Mammary epithelial cell (primary cell): ENCODE measurements around the gene DENND4B.
"Not testable (repeated sequence)": the region's sequence is repeated elsewhere in the genome, so short reads cannot be mapped to it uniquely, and the experiment has no call there.

Experiments
- CTCF ChIP-seq, 2 donors: IDR thresholded peaks in 1 of 2; conservative IDR thresholded peaks in 1 of 2; 2 replicates each; pipeline ENCODE4 v1.5.1; 2011 to 2012; ENCODE audit warnings: inconsistent platforms in 2 of 2, low read length in 2 of 2, mild to moderate bottlenecking in 2 of 2, control low read depth in 1 of 2, low read depth in 1 of 2; ENCODE audit not compliant: insufficient read depth in 1 of 2; ENCODE audit errors: extremely low read depth in 1 of 2
- EZH2 ChIP-seq: IDR thresholded peaks from 2 replicates; pipeline ENCODE4 v1.6.1; 2012; ENCODE audit warnings: low read length, inconsistent platforms, borderline replicate concordance

GRCh38 chr1:153981735-153982134 lies 35.2 kb upstream of the DENND4B start:
- TF ChIP-seq CTCF (conservative IDR thresholded peaks at IDR 0.05 in 1 of 2, IDR thresholded peaks at IDR 0.05 in 1 of 2; ENCODE audit: extremely low read depth in 1 of 2, insufficient read depth in 1 of 2, low read depth in 1 of 2, low read length in 2 of 2); EZH2: not testable (repeated sequence)
